ENCODE results near the gene STMN1. TPM values are rescaled to one million over a fixed set of nuclear protein-coding genes. Genes with fewer than 3 reads are reported as not detected.

The STMN1 gene
- total RNA-seq, 2 donors from 2014 or later: 79.1 to 149 TPM

DNA sequence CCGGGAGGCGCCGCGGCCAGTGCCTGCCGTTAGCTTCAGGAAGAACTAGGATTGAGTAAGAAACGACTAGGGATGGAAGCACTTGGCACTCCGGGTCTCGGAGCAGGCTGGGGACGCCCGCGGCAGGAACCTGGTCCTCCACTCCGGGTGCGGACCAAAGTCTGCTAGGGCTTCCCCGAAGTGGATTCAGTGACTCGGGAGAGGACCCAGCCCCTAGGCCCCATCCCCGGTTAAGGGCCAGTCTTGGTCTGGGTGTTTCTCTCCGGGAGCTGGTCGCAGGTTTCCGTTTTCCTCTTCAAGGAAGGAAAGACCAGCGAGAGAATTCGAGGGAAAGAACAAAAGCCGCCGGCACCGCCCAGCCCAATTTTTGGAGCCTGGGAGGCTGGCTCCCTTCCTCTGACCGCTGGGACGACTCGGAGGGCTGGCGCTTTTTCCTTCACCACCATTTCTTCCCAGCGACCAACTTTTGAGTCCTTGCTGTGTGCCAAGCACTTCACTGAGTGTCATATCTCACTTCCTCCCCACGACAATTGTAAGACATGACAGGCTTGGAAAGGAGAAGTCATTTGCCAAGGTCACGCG is 16.8 kb upstream of the STMN1 start:
- peak; percentile 47 for DNase-seq
- H3K27ac ChIP-seq: peak overlapping the region; percentile 20
- no peaks in the 10 kb centered on the region for H3K27me3 ChIP-seq
- peaks cover 3% of the 10 kb centered on the region for H3K4me1 ChIP-seq
- intact Hi-C loops (cut with DNase I): no loop called here
- H3K4me3 ChIP-seq: peak overlapping the region; percentile 60
- H3K36me3 ChIP-seq: no peaks in the 10 kb centered on the region
- peak overlapping the region; percentile 54 to 55 for H3K9ac ChIP-seq (ENCODE audit: low read depth in 2 of 2, low read length in 2 of 2)
- H3K9me3 ChIP-seq: no peaks in the 10 kb centered on the region
- TF ChIP-seq, protein P1, sequence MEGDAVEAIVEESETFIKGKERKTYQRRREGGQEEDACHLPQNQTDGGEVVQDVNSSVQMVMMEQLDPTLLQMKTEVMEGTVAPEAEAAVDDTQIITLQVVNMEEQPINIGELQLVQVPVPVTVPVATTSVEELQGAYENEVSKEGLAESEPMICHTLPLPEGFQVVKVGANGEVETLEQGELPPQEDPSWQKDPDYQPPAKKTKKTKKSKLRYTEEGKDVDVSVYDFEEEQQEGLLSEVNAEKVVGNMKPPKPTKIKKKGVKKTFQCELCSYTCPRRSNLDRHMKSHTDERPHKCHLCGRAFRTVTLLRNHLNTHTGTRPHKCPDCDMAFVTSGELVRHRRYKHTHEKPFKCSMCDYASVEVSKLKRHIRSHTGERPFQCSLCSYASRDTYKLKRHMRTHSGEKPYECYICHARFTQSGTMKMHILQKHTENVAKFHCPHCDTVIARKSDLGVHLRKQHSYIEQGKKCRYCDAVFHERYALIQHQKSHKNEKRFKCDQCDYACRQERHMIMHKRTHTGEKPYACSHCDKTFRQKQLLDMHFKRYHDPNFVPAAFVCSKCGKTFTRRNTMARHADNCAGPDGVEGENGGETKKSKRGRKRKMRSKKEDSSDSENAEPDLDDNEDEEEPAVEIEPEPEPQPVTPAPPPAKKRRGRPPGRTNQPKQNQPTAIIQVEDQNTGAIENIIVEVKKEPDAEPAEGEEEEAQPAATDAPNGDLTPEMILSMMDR (IDR thresholded peaks at IDR 0.05): no peak

DNA sequence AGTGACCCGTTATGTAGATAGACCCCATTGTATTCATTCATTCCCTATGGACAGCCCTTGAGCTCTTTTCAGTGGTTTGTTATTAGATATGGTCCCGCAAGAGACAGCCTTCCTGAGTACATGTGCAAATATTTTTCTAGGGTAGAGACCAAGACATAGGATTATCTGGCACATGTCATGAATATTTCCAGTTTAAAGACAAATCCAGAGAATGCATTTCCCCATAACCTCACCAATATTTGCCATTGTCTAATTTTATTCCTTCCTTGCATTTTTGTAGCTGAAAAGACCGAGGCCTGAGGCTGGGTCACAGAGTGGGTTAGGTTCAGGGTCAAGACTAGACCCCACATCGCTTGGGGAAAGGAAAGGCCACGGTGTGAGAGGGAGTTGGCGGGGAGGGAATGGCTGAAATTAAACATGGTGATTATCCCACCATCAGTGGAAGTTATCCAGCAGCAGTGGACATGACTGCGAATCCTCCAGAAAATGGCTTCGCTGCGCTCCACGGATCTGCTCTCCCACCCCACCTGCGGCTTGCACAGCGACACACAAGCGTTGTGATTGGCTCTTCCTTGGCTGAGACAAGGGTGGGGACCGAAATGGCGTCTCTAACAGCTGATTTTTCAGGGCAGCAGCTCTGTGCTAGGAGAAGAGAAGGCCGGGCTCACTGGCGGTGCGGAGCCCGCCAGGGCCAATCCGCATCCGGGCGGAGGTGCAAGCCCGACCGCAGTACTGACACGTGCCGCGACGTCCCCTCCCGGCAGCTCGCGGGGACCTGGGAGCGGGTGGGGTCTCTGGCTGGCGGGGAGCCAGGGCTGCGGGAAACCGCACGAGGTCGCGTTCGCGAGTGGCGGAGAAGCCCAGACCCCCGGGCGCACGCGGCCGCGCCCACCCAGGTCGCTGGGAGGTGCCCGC is 16.1 kb upstream of the STMN1 start:
- no peaks in the 10 kb centered on the region for H3K9me3 ChIP-seq
- H3K36me3 ChIP-seq: no peaks in the 10 kb centered on the region
- peak overlapping the region; percentile 60 for H3K4me3 ChIP-seq
- intact Hi-C loops (cut with DNase I): no loop called here
- TF ChIP-seq, protein P1 (IDR thresholded peaks at IDR 0.05): no peak
- peaks cover 3% of the 10 kb centered on the region for H3K4me1 ChIP-seq
- H3K27me3 ChIP-seq: no peaks in the 10 kb centered on the region
- H3K9ac ChIP-seq (ENCODE audit: low read depth in 2 of 2, low read length in 2 of 2): peak overlapping the region; percentile 54 to 58
- H3K27ac ChIP-seq: peak overlapping the region; percentile 20
- DNase-seq: peak; percentile 46

DNA sequence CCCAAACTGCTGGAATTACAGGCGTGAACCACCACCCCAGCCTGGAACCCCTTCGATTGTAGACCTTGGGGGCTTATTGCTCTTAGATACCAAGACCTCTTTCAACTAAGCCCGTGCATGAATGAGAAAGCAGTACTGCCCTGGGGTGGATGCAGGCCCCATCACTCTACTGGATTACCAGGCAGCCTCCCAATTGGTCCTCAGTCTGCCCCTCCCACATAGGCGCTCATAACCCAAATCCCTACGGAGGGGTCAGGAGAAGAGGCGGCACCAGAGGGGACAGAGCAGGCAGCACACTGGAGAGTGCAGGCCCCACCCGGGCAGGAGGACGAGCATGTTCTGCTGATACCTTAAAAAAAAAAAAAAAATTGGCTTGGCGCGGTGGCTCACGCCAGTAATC is 12.4 kb upstream of the STMN1 start:
- Histone ChIP-seq H3K9me3 (no peaks in the 10 kb centered on the region), H3K4me1 (peaks cover 3% of the 10 kb centered on the region), H3K9ac (ENCODE audit: low read depth in 2 of 2, low read length in 2 of 2) (no peak overlapping the region), H3K27ac (no peak overlapping the region), H3K27me3 (no peaks in the 10 kb centered on the region), H3K4me3 (no peak overlapping the region), H3K36me3 (no peaks in the 10 kb centered on the region)
- intact Hi-C loops (cut with DNase I): no loop called here
- TF ChIP-seq, protein P1 (IDR thresholded peaks at IDR 0.05): no peak
- DNase-seq: no peak

DNA sequence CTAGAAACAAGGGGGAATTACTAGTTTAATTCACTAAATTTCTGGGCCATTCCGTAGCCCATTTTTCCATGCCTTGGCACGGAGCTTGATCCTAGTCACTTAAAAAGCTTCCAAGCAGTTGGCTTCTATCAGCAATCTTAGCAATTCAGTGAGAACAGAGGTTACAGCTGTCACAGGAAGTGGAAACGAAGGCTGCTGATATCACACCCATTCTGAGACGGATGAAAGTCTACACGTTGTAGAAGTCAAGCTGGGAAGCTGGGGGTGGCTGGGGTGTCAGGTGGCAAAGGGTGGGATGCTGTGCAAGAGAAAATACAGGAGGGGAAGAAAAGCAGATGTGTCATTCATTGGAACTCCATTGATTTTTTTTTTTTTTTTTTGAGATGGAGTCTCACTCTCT is 11.8 kb upstream of the STMN1 start:
- H3K27ac ChIP-seq: no peak overlapping the region
- no peak overlapping the region for H3K4me3 ChIP-seq
- no peaks in the 10 kb centered on the region for H3K9me3 ChIP-seq
- no peak for DNase-seq
- H3K36me3 ChIP-seq: no peaks in the 10 kb centered on the region
- intact Hi-C loops (cut with DNase I): no loop called here
- H3K4me1 ChIP-seq: peaks cover 3% of the 10 kb centered on the region
- H3K9ac ChIP-seq (ENCODE audit: low read depth in 2 of 2, low read length in 2 of 2): no peak overlapping the region
- no peaks in the 10 kb centered on the region for H3K27me3 ChIP-seq
- TF ChIP-seq, protein P1 (IDR thresholded peaks at IDR 0.05): no peak

DNA sequence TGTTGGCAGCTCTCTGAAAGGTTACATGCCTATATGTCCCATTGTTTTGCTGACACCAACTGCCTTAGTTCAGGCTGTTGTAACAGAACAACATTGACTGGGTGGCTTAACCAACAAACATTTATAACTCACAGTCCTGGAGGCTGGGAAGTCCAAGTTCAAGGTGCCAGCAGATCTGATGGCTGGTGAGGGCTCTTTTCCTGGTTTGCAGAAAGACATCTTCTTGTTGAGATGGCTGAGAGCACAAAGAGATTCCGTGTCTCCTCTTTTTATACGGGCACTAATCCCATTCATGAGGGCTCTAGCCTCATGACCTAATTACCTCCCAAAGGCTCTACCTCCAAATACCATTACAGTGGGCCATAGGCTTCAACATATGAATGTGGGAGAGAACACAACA is 10.2 kb upstream of the STMN1 start:
- DNase-seq: no peak
- H3K9ac ChIP-seq (ENCODE audit: low read depth in 2 of 2, low read length in 2 of 2): no peak overlapping the region
- TF ChIP-seq, protein P1 (IDR thresholded peaks at IDR 0.05): no peak
- no peaks in the 10 kb centered on the region for H3K9me3 ChIP-seq
- no peak overlapping the region for H3K27ac ChIP-seq
- H3K36me3 ChIP-seq: no peaks in the 10 kb centered on the region
- H3K4me1 ChIP-seq: no peaks in the 10 kb centered on the region
- intact Hi-C loops (cut with DNase I): no loop called here
- H3K4me3 ChIP-seq: no peak overlapping the region
- no peaks in the 10 kb centered on the region for H3K27me3 ChIP-seq
